PC-3 (cell line): ENCODE measurements around the gene RND2.

Experiments
- EZH2phosphoT487 ChIP-seq: fragments of 300-600 bp; sonication (generic); IDR thresholded peaks from 2 replicates; pipeline ENCODE4 v1.6.1; 2018; ENCODE audit warnings: mild to moderate bottlenecking, antibody characterized with exemption, low read length, borderline replicate concordance
- TF ChIP-seq, protein P1 (sequence below): fragments of 300-600 bp; sonication (generic); conservative IDR thresholded peaks from 2 replicates; pipeline ENCODE4 v1.5.1; 2017; ENCODE audit warnings: antibody characterized with exemption, low read depth, mild to moderate bottlenecking, low read length

DNA sequence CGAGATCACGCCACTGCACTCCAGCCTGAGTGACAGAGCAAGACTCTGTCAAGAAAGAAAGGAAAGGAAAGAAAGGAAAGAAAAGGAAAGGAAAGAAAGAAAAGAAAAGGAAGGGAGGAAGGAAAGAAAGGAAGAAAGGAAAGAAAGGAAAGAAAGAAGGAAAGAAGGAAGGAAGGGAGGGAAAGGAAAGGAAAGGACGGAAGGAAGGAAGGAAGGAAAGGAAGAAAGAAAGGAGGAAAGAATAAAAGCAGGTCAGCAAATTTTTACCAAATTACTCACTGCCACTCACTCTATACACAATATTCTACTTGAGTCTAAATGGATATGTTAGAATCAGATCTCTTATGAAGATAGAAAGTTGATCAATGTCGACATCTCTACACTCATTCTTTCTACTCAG lies 49.8 kb downstream of the RND2 start:
- TF ChIP-seq, protein P1, sequence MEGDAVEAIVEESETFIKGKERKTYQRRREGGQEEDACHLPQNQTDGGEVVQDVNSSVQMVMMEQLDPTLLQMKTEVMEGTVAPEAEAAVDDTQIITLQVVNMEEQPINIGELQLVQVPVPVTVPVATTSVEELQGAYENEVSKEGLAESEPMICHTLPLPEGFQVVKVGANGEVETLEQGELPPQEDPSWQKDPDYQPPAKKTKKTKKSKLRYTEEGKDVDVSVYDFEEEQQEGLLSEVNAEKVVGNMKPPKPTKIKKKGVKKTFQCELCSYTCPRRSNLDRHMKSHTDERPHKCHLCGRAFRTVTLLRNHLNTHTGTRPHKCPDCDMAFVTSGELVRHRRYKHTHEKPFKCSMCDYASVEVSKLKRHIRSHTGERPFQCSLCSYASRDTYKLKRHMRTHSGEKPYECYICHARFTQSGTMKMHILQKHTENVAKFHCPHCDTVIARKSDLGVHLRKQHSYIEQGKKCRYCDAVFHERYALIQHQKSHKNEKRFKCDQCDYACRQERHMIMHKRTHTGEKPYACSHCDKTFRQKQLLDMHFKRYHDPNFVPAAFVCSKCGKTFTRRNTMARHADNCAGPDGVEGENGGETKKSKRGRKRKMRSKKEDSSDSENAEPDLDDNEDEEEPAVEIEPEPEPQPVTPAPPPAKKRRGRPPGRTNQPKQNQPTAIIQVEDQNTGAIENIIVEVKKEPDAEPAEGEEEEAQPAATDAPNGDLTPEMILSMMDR: no peak
- no peak for TF ChIP-seq EZH2phosphoT487
